Upper lobe of right lung (tissue), 1 donor: ENCODE results near the gene NOX4. TPM values are rescaled to one million over a fixed set of nuclear protein-coding genes. Genes with fewer than 3 reads are reported as not detected.
"Not testable (repeated sequence)": the region's sequence is repeated elsewhere in the genome, so short reads cannot be mapped to it uniquely, and the experiment has no call there.

ENCODE experiments used
- ATAC-seq: fragments of 200-7000 bp; cut with Tn5 transposase; one replicate; pipeline ENCODE4 v1.9.1; 2020; ENCODE audit warnings: mild to moderate bottlenecking, moderate library complexity
- DNase-seq: peaks from one replicate; pipeline ENCODE4 v3.0.0-alpha.2; 2020
- H3K27ac ChIP-seq: fragments of 200-600 bp; one replicate; pipeline ENCODE4 v1.8.0; 2022
- H3K27me3 ChIP-seq: fragments of 200-600 bp; one replicate; pipeline ENCODE4 v1.8.0; 2022; ENCODE audit warnings: mild to moderate bottlenecking
- H3K36me3 ChIP-seq: fragments of 200-600 bp; one replicate; pipeline ENCODE4 v1.8.0; 2022
- H3K4me1 ChIP-seq: fragments of 200-600 bp; one replicate; pipeline ENCODE4 v1.8.0; 2022
- H3K4me3 ChIP-seq: fragments of 200-600 bp; one replicate; pipeline ENCODE4 v1.8.0; 2022; ENCODE audit warnings: mild to moderate bottlenecking
- H3K9me3 ChIP-seq: fragments of 200-600 bp; one replicate; pipeline ENCODE4 v1.8.0; 2022
- intact Hi-C: fragments of 100-400 bp; cut with DNase I; formaldehyde crosslinking; loops from one replicate; pipeline ENCODE4 v1.11.0; 2022
- total RNA-seq: library from RNA; stranded (reverse); fragmentation: NEBNext Ultra II Directional; extraction: Animal tissue kit (Norgen Biotek cat#: 25700); gene quantifications from one replicate; pipeline ENCODE4 v1.2.1, GENCODE V29; 2021
- TF ChIP-seq, protein P1 (sequence below): fragments of 200-600 bp; IDR thresholded peaks from one replicate; pipeline ENCODE4 v1.8.0; 2022; ENCODE audit warnings: antibody characterized with exemption
- donor health status: DM: no; HTN: yes; CAD: no; lungs with severe emphysema.

NOX4 gene
- total RNA-seq, 1 donor from 2014 or later: 2.7 TPM

DNA sequence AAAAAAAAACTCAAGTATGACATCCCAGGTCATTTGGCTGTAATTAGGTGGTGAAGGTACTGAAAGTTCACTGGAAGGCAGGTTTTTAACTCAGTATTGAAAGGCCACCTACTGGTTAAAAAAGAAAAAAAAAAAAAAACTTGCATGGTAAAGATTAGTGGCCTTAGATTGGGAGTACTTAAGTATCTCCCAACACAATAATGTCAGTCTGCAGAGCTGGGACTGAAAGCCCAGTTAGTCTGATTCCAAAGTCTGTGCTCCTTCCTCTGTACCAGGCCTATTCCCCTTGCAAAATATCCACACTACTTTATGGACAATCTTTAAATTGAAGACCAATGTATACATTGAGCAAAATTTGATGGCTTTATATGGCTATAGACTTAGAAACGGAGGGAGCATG lies 85.5 kb downstream of the NOX4 start:
- no peak for DNase-seq
- Histone ChIP-seq H3K27me3 (no peaks in the 10 kb centered on the region), H3K4me1 (no peaks in the 10 kb centered on the region), H3K9me3 (no peaks in the 10 kb centered on the region), H3K4me3 (no peak overlapping the region), H3K27ac (no peak overlapping the region), H3K36me3 (no peaks in the 10 kb centered on the region)
- no peak for ATAC-seq
- intact Hi-C loops: no loop called here
- TF ChIP-seq, protein P1, sequence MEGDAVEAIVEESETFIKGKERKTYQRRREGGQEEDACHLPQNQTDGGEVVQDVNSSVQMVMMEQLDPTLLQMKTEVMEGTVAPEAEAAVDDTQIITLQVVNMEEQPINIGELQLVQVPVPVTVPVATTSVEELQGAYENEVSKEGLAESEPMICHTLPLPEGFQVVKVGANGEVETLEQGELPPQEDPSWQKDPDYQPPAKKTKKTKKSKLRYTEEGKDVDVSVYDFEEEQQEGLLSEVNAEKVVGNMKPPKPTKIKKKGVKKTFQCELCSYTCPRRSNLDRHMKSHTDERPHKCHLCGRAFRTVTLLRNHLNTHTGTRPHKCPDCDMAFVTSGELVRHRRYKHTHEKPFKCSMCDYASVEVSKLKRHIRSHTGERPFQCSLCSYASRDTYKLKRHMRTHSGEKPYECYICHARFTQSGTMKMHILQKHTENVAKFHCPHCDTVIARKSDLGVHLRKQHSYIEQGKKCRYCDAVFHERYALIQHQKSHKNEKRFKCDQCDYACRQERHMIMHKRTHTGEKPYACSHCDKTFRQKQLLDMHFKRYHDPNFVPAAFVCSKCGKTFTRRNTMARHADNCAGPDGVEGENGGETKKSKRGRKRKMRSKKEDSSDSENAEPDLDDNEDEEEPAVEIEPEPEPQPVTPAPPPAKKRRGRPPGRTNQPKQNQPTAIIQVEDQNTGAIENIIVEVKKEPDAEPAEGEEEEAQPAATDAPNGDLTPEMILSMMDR: no peak

DNA sequence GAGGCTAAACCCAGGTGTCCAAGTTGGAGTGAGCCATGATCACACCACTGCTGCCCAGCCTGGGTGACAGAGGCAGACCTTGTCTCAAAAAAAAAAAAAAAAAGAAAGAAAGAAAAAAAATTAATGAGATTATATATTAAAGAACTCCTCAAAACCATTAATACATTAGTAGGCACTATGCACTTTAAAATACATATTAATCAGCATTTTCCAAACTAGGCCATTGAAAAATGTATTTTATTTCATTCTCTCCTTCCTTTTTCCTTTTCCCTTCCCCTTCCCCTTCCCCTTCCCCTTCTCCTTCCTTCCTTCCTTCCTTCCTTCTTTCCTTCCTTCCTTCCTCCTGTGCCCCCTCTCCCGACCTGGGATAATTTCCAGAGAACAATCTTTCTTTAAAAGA lies 99.5 kb downstream of the NOX4 start:
- H3K36me3 ChIP-seq, DNase-seq, H3K27me3 ChIP-seq, H3K9me3 ChIP-seq, H3K4me1 ChIP-seq, ATAC-seq, H3K27ac ChIP-seq, intact Hi-C loops, H3K4me3 ChIP-seq: not testable (repeated sequence)

DNA sequence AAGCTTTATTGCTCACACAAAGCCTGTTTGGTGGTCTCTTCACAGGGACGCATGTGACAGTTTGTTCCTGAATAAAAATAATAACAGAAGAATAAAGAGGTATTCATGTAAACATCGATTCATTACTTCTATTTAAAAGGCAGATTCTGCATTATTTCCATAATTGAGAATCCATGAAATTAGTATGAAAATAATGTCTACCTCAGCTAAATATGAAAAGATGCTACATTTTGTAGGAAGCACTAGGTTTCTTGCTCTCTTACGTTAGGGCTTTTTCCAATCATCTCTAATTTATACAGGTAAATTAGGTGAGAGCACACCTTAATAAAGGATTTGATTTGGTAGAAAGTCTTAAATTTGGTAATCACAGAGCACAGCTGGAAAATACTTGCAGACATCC lies 103.7 kb downstream of the NOX4 start:
- H3K27ac ChIP-seq, H3K27me3 ChIP-seq, intact Hi-C loops, ATAC-seq, H3K4me3 ChIP-seq, DNase-seq, H3K9me3 ChIP-seq, H3K4me1 ChIP-seq, H3K36me3 ChIP-seq: not testable (repeated sequence)

DNA sequence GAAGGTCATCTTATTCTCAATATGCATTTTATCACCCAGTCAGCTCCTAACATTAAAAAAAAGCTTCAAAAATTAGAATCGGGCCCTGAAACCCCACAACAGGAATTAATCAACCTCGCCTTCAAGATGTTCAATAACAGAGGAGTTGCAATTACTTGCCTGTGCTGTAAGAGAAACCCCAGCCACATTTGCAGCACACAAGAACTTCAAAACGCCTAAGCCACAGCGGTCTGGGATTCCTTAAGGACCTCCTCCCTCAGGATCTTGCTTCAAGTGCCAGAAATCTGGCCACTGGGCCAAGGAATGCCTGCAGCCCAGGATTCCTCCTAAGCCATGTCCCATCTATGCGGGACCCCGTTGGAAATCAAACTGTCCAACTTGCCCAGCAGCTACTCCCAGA lies 108.2 kb downstream of the NOX4 start:
- intact Hi-C loops, ATAC-seq: not testable (repeated sequence)

DNA sequence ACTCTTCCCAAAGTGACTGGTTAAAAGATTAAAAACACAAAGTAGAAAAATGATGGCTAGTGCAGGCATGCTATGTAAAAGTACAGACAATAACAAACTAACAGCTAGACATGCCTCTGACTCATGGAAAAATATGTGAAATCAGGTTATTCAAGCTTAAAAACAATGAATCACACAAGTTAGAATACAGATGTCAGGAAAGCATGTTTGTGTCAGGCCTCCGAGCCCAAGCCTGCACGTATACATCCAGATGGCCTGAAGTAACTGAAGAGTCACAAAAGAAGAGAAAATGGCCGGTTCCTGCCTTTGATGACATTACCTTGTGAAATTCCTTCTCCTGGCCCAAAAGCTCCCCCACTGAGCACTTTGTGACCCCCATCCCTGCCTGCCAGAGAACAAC lies 110.1 kb downstream of the NOX4 start:
- intact Hi-C loops: no loop called here
- Histone ChIP-seq H3K4me1 (no peaks in the 10 kb centered on the region), H3K27me3 (no peaks in the 10 kb centered on the region), H3K27ac (no peak overlapping the region), H3K36me3 (no peaks in the 10 kb centered on the region), H3K9me3 (no peaks in the 10 kb centered on the region), H3K4me3 (no peak overlapping the region)
- ATAC-seq (no peak), DNase-seq (no peak)
- TF ChIP-seq, protein P1: no peak

More for the DNA sequence above, 108.2 kb downstream of the NOX4 start:
- not testable (repeated sequence) for H3K36me3 ChIP-seq, H3K27me3 ChIP-seq, H3K4me3 ChIP-seq, H3K27ac ChIP-seq, H3K9me3 ChIP-seq, DNase-seq, H3K4me1 ChIP-seq

DNA sequence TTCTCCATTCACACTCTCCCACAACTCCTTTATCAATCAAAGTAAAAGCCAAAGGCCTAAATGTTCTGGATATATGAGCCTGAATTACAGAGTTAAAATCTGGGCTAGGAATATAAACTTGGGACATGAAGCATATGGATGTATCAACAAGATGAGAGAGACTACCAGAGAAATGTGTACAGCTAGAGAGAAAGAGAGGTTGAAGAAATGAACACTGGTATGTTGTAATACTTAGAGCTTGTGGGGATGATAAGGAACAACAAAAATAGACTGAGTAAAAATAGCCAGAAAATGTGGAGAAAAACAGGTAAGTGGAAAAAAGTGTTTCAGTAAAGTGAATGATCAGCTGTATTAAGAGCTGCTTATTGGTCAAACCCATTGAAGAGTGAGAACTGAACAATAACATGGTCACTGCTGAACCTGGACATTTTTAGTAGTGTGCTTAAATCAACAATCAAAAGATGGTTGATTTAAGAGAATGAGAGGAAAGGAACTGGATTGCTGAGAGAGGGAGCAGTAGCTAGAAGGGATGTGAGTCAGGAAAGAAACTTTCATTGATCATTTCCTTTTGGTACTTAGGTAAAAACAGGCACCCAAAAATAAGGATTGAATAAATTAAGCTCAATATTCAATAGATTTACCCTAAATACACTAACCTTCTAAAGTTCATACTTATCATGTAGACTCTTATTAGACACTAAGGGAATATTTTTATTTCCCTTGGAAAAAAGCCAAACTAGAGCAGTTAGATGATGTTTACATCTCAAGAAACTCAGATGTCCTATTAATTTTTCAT lies 111.0 kb downstream of the NOX4 start:
- H3K27ac ChIP-seq, intact Hi-C loops, H3K27me3 ChIP-seq, DNase-seq, H3K4me1 ChIP-seq, H3K36me3 ChIP-seq, ATAC-seq, H3K9me3 ChIP-seq, H3K4me3 ChIP-seq: not testable (repeated sequence)

DNA sequence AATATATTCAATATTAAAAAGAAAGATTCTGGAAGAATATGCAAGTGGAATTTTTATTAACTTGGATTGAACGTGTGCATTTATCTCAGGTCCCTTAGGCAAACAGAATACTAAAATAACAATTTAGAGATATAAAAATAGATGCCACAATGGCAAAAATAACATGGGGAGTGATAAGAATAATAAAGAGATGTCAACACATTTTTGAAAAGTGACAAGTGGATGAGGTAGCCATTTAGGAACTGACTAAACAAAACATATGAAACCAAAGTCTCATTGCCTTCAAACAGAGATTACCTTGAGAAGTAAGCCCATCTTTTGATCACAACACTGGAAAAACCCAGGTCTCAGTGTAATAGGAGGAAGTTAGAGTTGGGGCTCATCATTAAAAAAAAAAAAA lies 112.2 kb downstream of the NOX4 start:
- ATAC-seq, H3K4me1 ChIP-seq, DNase-seq, H3K27ac ChIP-seq, intact Hi-C loops, H3K9me3 ChIP-seq, H3K4me3 ChIP-seq, H3K27me3 ChIP-seq, H3K36me3 ChIP-seq: not testable (repeated sequence)

DNA sequence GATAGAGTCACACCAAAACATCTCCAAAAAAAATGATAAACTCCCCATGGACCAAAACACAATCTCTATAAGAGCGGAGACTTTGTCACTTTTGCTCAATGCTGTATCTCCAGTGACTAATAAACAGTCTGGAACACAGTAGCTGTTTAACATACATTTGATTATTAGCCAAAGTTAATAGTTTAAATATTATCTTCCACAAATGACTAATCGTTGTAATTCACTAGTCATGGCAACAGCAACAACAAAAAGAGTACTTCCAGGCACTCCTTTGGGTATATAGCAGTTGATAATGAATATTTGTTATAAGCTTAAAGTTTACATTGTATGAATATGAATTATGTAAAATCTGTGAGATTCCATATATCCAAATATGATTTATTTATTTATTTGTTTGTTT lies 121.8 kb downstream of the NOX4 start:
- H3K4me3 ChIP-seq, ATAC-seq, H3K27me3 ChIP-seq, DNase-seq, H3K4me1 ChIP-seq, H3K9me3 ChIP-seq, H3K27ac ChIP-seq, intact Hi-C loops, H3K36me3 ChIP-seq: not testable (repeated sequence)

DNA sequence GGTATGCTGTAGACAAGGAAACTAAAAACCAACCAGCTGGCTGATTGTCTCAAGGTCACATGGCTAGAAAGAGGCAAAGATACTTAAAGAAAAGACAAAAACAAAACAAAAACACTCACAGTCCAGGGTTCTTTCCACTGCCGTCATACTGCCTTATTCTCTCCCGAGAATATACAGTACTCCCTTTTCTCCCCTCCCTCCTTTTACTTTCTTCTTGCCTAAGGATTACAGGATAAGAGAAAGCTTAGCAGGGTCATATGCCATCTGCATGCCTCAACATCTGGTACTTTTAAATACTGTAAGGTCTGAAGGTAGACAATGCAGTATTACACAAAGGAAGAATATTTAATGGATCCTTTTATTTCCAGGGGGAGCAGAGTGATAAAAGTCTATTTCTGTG lies 126.3 kb downstream of the NOX4 start:
- H3K36me3 ChIP-seq, H3K9me3 ChIP-seq, H3K4me3 ChIP-seq, H3K4me1 ChIP-seq, H3K27me3 ChIP-seq, intact Hi-C loops, DNase-seq, H3K27ac ChIP-seq, ATAC-seq: not testable (repeated sequence)
